Measurements from ENCODE around the gene WFDC1. TPM values are rescaled to one million over a fixed set of nuclear protein-coding genes. Genes with fewer than 3 reads are reported as not detected.

Gene WFDC1
- total RNA-seq, 2 donors from 2014 or later: 0.59 to 3.3 TPM

GRCh38 chr16:84357191-84357651 is 62.5 kb downstream of the WFDC1 start:
- no peak overlapping the region for H3K4me3 ChIP-seq
- no peaks in the 10 kb centered on the region for H3K9me3 ChIP-seq
- H3K27me3 ChIP-seq: no peaks in the 10 kb centered on the region
- DNase-seq (ENCODE audit: low spot score): no peak
- no peaks in the 10 kb centered on the region for H3K36me3 ChIP-seq
- H3K4me1 ChIP-seq: no peaks in the 10 kb centered on the region
- TF ChIP-seq CTCF (IDR thresholded peaks at IDR 0.05): no peak
- no peak overlapping the region for H3K27ac ChIP-seq

DNA sequence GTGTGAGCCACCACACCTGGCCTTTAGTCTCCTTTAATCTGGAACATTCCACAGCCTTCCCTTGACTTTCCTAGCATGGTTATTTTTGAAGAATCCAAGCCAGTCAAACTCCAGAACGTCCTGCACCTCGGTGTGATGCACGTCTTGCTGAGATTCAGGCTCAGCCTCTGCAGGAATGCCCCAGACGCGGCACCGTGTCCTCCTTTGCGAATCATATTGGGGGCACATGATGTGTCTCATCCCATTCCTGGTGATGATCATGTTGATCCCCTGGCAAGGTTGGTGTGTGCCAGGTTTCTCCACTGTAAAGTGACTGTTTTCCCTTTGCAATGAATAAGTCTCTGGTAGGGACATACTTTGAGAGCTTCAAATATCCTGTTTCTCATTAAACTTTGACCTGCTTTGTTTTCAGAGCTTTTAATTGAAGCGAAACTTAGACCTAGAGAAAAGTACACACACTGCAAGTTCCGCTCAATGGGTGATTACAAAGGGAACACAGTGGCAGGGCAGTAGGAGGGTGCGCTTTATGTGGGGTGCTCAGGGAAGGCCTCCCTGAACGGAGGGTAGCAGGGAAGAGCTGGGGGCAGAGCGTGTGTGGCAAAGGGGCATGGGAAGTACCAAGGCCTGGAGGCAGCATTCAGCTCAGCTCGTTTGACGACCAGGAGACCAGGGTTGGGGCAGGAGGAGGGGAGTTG is 64.1 kb downstream of the WFDC1 start:
- Histone ChIP-seq H3K4me1 (no peaks in the 10 kb centered on the region), H3K9me3 (no peaks in the 10 kb centered on the region), H3K27me3 (no peaks in the 10 kb centered on the region), H3K36me3 (no peaks in the 10 kb centered on the region), H3K27ac (no peak overlapping the region), H3K4me3 (no peak overlapping the region)
- TF ChIP-seq CTCF (IDR thresholded peaks at IDR 0.05): no peak
- no peak for DNase-seq (ENCODE audit: low spot score)

GRCh38 chr16:84359326-84359725 is 64.6 kb downstream of the WFDC1 start:
- no peaks in the 10 kb centered on the region for H3K4me1 ChIP-seq
- no peak for DNase-seq (ENCODE audit: low spot score)
- TF ChIP-seq CTCF (IDR thresholded peaks at IDR 0.05): no peak
- no peak overlapping the region for H3K4me3 ChIP-seq
- no peaks in the 10 kb centered on the region for H3K27me3 ChIP-seq
- H3K27ac ChIP-seq: no peak overlapping the region
- no peaks in the 10 kb centered on the region for H3K36me3 ChIP-seq
- no peaks in the 10 kb centered on the region for H3K9me3 ChIP-seq

DNA sequence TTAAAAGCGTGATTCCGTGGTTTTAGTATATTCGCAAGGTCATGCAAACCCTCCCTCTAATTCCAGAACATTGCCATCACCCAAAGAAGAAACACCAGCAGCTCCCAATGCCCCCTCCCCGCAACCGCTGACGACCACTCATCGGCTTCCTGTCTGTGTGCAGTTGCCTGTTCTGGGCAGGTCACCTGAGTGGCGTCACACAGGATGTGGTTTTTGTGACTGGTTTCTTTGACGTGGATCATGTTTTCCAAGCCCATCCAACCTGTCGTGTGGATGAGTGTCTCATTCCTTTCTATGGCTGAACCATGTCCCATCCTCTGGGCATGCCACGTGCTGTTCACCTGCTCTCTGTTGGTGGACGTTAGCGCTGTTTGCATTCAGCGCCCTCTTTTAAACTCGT is 65.5 kb downstream of the WFDC1 start:
- H3K27ac ChIP-seq: no peak overlapping the region
- no peak for TF ChIP-seq CTCF (IDR thresholded peaks at IDR 0.05)
- no peaks in the 10 kb centered on the region for H3K9me3 ChIP-seq
- H3K36me3 ChIP-seq: no peaks in the 10 kb centered on the region
- DNase-seq (ENCODE audit: low spot score): no peak
- no peaks in the 10 kb centered on the region for H3K27me3 ChIP-seq
- no peaks in the 10 kb centered on the region for H3K4me1 ChIP-seq
- no peak overlapping the region for H3K4me3 ChIP-seq

GRCh38 chr16:84360748-84361147 is 66.1 kb downstream of the WFDC1 start:
- Histone ChIP-seq H3K36me3 (no peaks in the 10 kb centered on the region), H3K4me1 (no peaks in the 10 kb centered on the region), H3K4me3 (no peak overlapping the region), H3K9me3 (no peaks in the 10 kb centered on the region), H3K27me3 (no peaks in the 10 kb centered on the region), H3K27ac (no peak overlapping the region)
- no peak for TF ChIP-seq CTCF (IDR thresholded peaks at IDR 0.05)
- DNase-seq (ENCODE audit: low spot score): no peak

DNA sequence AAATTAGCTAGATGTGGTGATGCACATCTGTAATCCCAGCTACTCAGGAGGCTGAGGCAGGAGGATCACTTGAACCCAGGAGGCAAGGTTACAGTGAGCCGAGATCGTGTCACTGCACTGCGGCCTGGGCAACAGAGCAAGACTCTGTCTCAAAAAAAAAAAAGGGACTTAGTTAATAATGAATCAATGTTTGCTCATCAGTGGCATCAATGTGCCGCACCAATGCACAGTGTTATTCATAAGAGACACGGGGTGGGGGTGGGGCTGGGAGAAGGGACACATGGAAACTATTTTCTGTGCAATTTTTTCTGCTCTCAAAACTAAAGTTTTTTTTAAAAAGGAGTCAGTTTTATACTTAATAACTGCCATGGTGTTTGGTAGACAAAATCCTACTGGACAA is 66.9 kb downstream of the WFDC1 start:
- no peak for DNase-seq (ENCODE audit: low spot score)
- no peak for TF ChIP-seq CTCF (IDR thresholded peaks at IDR 0.05)
- no peak overlapping the region for H3K4me3 ChIP-seq
- no peaks in the 10 kb centered on the region for H3K4me1 ChIP-seq
- no peaks in the 10 kb centered on the region for H3K27me3 ChIP-seq
- H3K36me3 ChIP-seq: no peaks in the 10 kb centered on the region
- no peak overlapping the region for H3K27ac ChIP-seq
- H3K9me3 ChIP-seq: no peaks in the 10 kb centered on the region
